GM19351 (cell line): ENCODE data around the gene IRF8.
"Not testable (repeated sequence)": the region's sequence is repeated elsewhere in the genome, so short reads cannot be mapped to it uniquely, and the experiment has no call there.

Experiments
- ATAC-seq: cut with Tn5 transposase; IDR thresholded peaks from one replicate; pipeline ENCODE4 v1.9.1; 2021; ENCODE audit warnings: mild to moderate bottlenecking, moderate library complexity; ENCODE audit not compliant: unreplicated experiment

IRF8 gene

DNA sequence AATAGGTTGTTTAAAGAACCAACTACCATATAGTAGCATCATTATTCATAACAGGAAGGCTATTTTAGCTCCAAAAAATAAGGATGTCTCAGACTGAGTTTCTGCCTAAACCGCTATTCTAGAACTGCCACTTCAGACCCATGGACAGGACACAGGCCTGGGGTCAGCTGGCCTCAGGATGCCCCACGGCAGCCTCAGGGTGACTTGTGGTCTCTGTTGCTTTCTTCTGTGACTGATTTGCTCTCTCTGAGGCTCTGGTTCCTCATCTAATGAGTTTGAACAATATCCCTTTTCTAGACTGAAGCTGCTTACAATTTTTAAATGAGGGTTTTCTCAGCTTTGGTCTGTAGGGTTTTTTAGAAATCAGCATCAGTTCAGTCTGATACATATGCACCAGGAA lies 31.8 kb upstream of the IRF8 start:
- ATAC-seq: no peak

DNA sequence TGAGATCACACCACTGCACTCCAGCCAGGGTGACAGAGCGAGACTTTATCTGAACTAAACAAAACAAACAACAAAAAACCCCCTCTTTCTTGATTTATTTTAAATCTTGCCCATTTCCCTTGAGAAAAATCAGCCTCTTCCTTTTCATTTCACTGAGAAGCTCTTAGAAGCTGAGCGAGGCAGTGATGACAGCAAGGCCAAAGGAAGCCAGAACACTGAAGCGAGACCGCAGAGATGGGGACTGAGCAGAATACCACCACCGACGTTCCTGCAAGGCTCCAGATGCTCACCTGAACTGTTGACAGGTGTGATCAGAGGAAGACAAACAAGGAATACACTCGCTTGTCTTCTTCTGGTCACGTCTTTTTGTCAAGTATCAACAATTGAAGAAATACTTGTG lies 30.5 kb upstream of the IRF8 start:
- ATAC-seq: no peak

DNA sequence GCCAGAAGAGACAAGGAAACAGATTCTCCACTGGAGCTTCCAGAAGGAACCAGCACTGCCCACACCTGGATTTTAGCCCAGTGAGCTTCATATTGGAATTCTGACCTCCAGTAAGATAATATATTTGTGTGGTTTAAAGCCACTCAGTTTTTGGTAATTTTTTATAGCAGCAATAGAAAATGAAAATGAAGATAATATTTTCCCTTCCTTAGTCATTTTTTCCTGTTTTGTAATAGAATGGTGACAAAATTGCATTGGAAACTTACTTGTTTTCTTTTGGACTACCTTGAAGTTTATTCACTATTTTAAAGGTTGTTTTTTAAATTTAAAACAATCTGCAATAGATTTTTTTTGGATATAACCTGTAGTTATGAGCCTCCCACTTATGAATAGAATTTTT lies 29.8 kb upstream of the IRF8 start:
- no peak for ATAC-seq

DNA sequence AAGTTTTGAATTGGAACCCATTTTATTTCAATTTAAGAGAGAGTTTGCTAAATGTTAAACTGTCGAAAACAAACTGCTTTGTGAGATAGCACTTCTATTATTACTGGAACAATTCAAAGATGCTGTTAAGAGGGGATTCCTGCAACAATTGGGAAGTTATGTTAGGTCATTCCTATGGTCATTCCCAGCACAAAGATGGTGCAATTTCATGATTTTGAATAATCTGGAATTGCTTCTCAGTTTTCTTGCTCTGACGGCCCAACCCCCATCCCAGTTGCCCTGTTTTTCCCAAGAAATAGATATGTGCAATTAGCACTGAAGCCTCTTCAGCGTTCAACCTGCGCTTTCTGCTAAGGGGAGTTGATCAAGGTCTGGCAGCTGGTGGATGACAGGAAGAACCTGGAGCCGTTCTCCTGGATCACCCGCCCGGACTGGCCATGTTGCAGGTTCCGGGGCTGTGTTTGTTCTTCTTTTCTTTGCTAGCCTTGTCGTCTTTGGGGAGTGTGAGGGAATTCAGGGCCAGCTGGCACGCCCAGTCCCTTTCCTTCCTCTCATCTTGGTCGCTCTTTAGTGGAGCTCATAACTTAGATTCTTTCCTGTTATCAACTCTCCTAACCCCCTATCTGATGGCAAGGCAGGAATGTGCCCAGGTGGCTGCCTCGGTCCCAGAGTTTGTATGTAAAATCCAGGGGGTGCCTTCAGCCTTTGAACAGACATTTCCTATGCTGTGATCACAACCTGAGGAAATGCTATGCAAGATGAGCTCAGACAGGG lies 29.0 kb upstream of the IRF8 start:
- no peak for ATAC-seq

DNA sequence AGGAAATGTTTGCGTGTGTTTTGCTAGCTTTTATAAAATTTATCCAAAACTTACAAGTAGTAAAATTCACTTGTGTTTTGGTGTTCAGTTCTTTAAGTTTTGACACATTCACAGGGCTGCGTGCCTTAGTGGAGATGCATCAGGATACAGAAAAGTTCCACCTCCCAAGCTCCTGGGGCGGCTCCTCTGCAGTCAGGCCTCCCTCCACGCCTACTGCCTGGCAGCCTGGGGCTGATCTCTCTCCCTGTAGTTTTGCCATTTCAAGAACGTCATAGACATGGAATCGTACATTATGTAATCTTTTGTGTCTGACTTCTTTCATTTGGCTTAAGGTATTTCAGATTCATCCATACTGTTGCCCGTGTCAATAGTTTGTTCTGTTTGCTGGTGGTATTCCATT lies 27.2 kb upstream of the IRF8 start:
- no peak for ATAC-seq

DNA sequence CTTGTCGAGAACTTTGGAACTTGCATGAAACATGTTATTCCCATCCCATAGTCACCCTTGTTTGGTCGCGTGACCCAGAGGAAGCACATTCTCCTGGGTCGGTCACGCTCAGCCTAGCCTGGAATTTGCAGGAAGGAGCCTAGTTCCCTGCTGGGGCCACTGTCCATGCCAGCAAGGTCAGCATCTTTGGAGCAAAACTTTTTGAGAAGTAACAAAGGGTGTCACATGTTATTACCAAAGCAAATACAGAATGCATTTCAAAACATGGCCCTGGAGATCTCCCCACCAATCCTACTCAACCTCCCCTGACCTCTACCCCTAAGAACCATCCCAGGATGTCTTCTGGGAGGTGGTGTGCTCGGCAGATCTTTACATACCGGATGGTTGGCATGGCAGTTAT lies 26.2 kb upstream of the IRF8 start:
- ATAC-seq: no peak

DNA sequence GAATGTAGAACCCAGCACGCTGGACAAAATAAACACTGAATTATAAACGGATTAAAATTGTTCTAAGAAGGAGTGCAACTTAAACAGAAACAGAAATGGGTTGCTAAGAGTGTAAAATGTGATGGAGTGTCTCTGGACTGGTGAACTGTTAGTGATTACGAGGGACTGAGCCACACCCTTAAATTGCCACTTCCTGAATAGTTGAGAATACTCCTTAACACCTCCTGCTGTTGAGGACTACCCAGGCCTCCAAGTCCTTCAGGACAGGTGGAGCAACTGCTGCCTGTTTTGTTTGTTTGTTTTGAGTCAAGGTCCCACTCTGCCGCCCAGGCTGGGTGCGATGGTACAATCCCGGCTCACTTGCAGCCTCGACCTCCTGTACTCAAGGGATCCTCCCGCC lies 25.8 kb upstream of the IRF8 start:
- ATAC-seq: no peak

DNA sequence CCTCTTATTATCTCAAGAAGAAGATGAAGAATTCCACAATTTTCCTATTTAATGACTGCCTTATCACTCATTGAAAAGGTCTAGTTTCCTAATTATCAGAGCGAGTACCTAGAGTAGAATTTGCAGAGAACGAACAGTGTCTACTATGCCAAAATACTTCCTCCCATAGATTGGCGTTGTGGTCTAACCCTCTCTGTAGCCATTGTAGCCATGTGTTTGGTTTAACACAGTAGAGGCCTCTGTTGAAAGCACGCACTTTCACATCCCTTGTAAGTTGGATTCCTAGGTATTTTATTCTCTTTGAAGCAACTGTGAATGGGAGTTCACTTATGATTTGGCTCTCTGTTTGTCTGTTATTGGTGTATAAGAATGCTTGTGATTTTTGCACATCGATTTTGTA lies 24.9 kb upstream of the IRF8 start:
- not testable (repeated sequence) for ATAC-seq

DNA sequence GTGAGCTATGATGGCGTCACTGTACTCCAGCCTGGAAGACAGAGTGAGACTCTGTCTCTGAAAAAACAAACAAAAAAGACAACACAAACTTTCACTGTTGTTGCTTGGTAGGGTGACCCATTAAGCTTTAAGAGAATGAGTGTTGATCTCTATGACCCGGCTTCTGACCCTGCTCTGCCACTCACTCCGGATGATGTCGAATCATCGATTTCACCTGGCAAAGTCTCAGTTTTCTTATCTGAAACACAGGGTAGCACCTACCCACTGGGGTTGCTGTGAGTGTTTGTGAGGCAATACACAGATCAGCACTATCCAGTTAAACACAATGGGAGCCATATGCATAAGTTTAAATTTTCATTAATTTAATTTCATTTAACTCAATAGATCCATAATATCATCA lies 20.6 kb upstream of the IRF8 start:
- ATAC-seq: no peak

DNA sequence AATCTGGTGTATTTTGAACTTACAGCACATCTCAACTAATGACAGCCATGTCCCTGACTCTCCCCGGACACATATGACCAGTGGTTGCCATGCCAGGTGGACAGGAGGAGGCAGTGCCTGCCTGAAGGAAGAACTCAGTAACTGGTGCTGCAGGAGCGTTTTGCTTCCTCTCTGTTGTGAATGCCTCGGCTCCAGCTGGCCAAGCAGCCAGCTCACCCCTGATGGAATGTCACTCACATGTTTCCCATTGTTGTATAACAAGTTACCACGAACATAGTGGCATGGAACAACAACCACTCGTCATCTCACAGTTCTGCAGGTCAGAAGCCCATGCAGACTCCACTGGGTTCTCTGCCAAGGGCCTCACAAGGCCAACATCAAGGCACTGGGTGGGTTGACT lies 20.1 kb upstream of the IRF8 start:
- no peak for ATAC-seq

DNA sequence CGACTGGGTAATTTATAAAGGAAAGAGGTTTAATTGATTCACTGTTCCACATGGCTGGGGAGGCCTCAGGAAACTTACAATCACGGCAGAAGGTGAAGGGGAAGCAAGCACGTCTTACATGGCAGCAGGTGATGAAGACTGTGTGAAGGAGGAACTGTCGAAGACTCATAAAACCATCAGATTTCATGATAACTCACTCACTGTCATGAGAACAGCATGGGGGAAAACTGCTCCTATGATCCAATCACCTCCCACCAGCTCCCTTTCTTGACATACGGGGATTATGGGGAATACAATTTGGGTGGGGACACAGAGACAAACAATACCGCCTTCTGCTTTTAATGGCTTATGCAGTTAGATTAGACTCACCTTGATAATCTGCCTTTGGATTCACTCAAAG lies 19.4 kb upstream of the IRF8 start:
- ATAC-seq: no peak

DNA sequence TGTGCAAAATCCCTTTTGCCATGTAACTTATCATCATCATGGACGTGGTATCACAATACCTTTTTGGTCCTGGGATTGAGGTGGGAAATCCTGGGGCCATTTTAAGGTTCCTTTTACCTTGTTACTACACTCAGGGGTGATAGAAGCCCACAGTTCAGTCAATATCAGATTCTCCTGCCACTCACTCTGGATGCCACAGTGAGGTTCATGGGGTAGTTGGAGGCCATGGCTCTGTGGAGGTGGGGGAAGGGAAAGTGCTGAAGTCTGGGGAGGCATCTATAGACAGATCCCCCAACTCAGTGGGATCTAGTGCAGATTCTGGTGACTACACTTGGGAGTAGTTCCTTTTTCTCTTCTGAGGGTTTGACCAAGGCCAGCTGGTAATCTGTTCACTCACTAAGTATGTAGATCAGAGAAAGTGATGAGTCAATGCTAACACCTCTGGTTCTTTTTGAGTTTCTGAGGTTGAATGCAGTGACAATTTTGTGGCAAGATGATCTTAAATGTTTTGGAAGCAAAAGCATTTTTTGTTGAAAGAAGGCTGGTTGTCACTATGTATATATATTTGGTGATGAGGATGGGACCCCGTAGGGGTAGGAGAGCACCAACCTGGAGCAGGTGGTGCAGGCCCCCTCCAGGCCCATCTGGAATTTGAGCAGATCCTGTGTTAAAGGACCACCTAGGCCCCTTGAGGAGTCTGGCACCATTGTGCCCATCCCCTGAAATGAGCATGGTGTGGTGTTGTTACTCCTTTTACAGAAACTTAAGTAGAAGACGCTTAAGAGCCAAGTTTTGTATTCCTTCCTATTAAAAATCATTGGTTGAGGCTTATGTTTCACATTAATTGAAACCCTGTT lies 18.8 kb upstream of the IRF8 start:
- peak; percentile 96 for ATAC-seq

DNA sequence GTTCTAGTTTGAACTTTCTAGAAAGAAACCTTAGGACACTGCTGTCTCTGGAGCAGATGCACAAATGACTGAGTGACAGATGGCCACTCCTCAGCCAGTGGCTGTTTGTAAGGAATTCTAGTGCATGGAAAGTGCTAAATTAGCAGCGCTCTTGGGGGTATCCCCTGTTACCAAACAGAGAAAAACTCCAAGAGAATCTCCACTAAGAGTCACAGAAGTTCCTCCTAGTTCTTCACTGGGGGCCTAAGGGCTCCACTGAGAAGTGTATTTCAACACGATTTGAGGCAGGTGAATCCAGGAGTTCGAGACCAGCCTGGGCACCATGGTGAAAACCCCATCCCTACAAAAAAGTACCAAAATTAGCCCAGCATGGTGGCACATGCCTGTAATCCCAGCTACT lies 18.1 kb upstream of the IRF8 start:
- no peak for ATAC-seq

DNA sequence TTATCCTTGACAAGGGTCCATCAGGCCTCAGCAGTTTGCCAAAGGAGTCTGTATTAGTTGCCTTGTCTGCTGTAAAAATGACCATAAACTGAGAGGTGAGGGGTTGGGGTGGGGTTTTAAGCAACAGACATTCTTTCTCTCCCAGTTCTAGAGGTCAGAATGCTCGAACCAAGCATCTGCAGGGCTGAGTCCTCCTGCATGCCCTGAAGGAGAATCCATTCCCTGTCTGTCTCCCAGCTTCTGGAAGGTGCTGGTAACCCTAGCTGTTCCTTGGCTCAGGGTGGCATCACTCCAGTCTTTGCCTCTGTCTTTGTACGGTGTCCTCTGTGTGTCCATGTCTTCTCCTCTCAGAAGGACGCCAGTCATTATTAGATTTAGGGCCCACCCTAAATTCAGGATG lies 17.5 kb upstream of the IRF8 start:
- ATAC-seq: no peak

DNA sequence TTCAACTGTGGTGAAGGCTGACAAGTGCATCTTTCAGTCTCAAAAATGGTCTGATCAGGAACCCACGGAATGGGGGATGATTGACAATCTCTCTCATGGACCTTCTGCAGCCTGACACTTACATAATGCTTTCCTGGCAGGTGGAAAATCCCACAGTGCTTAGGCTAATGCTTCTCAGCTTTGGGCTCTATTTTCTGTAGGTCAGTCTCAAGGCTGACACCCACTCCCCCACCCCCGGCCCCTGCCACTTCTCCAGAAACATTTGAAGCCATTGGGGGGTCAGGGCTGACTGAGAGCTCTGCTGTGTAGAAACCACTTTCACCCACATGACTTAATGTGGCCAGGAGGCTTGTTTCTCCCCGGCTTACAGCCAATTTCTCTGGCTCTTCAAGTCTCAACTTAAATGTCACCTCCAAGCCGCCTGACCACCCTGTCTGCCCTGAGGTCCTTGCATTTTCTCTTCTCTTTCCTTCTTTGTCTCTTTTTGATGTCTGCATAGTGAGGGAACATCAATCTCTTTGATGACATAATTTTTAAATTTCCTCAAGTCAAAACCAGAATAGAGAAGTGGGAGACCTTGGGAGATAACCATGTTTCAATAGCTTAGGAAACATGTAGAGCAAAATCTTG lies 16.7 kb upstream of the IRF8 start:
- ATAC-seq: peak; percentile 48

DNA sequence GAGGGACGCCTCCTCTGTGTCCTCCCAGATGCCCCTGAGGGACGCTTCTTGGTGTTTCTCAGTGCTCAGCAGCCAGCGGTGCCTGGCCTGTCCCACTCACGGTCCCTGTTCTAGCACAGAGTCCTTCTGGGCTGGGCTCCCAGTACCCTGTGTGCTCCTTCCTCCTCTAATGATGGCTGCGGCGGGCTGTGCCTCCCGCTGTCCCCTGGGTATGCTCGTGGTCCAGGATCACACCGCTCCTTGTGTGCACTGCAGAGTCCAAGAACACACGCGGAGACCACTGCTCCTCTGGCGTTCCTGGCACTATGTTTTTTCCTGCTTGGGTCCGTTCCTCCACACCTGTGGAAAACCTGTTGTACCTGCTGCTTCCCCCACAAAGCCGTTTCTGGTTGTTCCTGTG lies 15.1 kb upstream of the IRF8 start:
- ATAC-seq: no peak

DNA sequence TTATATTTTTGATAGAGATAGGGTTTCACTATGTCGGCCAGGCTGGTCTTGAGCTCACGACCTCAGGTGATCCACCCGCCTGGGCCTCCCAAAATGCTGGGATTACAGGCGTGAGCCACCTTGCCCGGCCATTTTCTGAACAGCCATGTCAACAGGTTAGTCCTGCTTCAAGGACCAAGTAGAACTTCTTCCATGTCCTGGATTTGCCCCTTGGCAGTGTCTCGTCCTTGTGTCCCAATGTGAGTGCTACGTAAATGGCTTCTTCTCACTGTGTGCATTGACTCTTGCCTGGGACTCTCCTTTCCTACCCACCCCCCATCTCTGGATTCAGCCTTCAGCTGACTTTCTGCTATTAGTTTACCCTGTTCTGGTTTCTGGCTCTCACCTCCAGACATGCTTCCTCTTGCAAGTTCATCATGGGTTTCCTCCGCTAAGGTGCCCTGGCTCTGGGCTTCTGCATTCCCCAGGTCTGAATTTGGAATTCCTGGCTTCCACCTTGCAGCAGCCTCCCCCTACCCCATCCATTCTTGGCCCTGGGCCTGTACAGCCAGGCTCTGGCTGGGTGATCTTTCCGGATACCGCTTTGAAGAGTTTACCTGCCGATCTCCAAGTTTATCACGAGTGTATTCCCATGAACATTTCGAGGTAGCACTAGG lies 14.0 kb upstream of the IRF8 start:
- no peak for ATAC-seq

DNA sequence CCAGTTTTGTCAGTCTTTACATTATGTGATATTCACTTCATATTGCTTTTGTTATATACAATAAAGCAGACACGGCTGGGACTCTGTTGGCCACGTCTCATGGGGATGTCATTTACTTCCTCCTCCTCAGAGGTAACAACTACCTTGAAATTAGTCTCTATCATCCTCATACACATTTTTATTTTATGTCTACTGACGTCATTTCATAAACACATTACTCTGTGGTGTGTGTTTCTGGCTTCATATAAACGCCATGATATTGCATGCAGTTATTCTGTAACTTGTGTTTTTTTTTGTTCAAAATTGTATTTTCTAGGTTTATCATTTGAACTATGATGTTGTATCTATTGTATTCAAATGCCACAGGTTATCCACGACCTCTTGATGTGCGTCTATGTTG lies 13.4 kb upstream of the IRF8 start:
- no peak for ATAC-seq

DNA sequence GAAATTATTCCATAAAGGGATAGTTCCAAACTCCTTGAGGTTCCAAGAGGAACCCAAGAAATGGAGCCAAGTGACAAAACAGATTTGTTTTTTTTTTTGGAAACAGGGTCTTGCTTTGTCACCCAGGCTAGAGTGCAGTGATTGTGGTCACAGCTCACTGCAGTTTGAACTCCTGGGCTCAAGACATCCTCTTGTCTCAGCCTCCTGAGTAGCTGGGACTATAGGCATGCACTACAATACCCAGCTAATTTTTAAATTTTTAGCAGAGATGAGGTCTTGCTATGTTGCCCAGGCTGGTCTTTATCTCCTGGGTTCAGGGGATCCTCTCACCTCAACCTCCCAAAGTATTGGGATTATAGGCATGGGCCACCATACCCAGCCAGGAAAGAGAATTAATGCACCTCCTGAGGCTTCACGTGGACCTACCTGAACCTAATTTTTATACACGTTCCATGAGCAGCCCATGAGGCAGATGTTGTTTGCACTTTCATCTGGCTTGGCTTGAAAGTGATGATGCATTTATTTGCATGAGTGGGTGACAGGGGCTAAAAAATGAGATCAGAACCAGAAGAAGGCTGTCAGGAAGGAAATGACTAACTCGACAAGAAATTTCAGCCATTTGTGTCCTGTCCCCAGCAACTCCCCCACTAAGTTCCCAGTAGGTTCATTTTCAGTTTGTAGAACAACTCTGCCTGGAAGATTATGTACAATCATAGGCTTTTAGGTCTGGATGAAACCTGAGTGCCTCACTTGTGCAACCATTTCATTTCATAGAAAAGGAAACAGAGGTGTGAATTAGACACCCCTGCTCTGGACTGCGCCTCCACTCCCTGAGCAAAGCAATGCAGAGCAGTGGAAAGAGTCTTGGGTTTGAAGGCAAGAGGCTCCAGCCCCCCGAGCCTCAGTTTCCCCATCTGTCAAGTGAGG lies 10.3 kb upstream of the IRF8 start:
- ATAC-seq: peak; percentile 92

DNA sequence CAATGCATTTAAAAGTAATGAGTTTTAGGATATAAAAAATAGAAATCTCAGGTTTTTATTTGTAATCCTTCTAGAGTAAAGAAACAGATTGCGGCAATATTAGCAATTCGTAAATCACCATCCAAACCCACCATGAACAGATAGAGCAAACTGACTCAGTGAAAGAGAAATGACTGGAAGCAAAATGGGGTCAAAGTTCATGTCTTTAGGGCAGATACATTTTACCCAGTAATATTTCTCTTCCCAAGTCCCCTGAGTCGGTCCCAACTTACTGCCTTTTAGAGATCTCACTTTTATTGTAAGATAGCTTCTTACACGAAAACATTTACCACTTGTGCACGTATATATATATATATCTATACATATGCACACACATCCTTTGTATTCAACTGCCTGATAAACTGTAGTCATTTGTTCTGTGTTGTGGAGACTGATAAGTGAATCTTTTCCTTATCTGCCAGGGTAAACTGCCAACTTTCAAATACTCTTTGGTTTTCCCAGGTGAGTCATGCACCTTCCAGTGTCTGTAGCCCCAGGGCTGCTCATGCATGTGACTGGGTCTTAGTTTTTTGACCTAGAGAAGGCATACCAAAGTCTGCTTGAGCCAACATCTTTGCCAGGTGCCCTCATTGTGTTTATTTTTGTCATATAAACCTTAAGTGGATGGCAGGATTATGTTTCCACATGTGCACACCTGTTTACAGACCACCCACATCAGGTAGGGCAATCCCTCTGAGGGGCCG lies 7.8 kb upstream of the IRF8 start:
- no peak for ATAC-seq
